Fibroblast of lung (primary cell): ENCODE measurements around the gene CRTAP. TPM values are rescaled to one million over a fixed set of nuclear protein-coding genes. Genes with fewer than 3 reads are reported as not detected.

Experiments used
- DNase-seq, 2 donors: peaks; one replicate each; pipeline versions ENCODE4 v3.0.0 to v3.0.0-alpha.2; 2010; ENCODE audit warnings: low read depth in 2 of 2
- H2AFZ ChIP-seq: 2 replicates; pipeline ENCODE4 v1.5.1; 2012; ENCODE audit warnings: low read length, control low read depth, inconsistent platforms
- H3K27ac ChIP-seq: 2 replicates; pipeline ENCODE4 v1.5.1; 2011; ENCODE audit warnings: low read length, control low read depth; ENCODE audit not compliant: insufficient read depth
- H3K27me3 ChIP-seq: 2 replicates; pipeline ENCODE4 v1.5.1; 2011; ENCODE audit warnings: mild to moderate bottlenecking, low read length; ENCODE audit not compliant: control insufficient read depth, insufficient read depth
- H3K36me3 ChIP-seq: 2 replicates; pipeline ENCODE4 v1.5.1; 2011; ENCODE audit warnings: low read length; ENCODE audit not compliant: control insufficient read depth, insufficient read depth
- H3K4me1 ChIP-seq: 2 replicates; pipeline ENCODE4 v1.5.1; 2011; ENCODE audit warnings: low read length; ENCODE audit not compliant: control insufficient read depth, insufficient read depth; ENCODE audit errors: extremely low read depth
- H3K4me2 ChIP-seq: 2 replicates; pipeline ENCODE4 v1.5.1; 2011; ENCODE audit warnings: low read length, control low read depth; ENCODE audit not compliant: insufficient read depth; ENCODE audit errors: extremely low read depth
- H3K4me3 ChIP-seq, 4 experiments: fragments of 200-600 bp in 1 of 4; sonication (generic) in 1 of 4; replicated peaks in 1 of 4; 2 replicates each; pipeline ENCODE4 v1.5.1; 2011 to 2016; ENCODE audit warnings: low read length in 4 of 4, low read depth in 3 of 4, mild to moderate bottlenecking in 3 of 4, control low read depth in 2 of 4, inconsistent platforms in 1 of 4, mixed read lengths in 1 of 4; ENCODE audit not compliant: insufficient read depth in 1 of 4; ENCODE audit errors: control extremely low read depth in 1 of 4
- H3K79me2 ChIP-seq: 2 replicates; pipeline ENCODE4 v1.5.1; 2012; ENCODE audit warnings: mild to moderate bottlenecking, low read length, inconsistent platforms; ENCODE audit not compliant: control insufficient read depth, insufficient read depth
- H3K9ac ChIP-seq: 2 replicates; pipeline ENCODE4 v1.5.1; 2011; ENCODE audit warnings: mild to moderate bottlenecking, low read length, control low read depth; ENCODE audit not compliant: insufficient read depth
- H3K9me3 ChIP-seq: 2 replicates; pipeline ENCODE4 v1.5.1; 2012; ENCODE audit warnings: low read depth, low read length; ENCODE audit not compliant: control insufficient read depth, insufficient read depth
- H4K20me1 ChIP-seq: 2 replicates; pipeline ENCODE4 v1.5.1; 2011; ENCODE audit warnings: low read length; ENCODE audit not compliant: control insufficient read depth, insufficient read depth; ENCODE audit errors: extremely low read depth
- EZH2 ChIP-seq: IDR thresholded peaks from 2 replicates; pipeline ENCODE4 v1.5.1; 2012; ENCODE audit warnings: low read length, control low read depth, mild to moderate bottlenecking; ENCODE audit errors: missing control alignments
- polyA plus RNA-seq, 2 donors: library from polyadenylated mRNA; depleted of rRNA in 1 of 2; stranded (reverse) in 1 of 2; unstranded in 1 of 2; fragments of >200 nt; gene quantifications; 2 replicates each; pipeline ENCODE4 v1.2.1, GENCODE V29; 2011 to 2012; ENCODE audit warnings: missing spikeins in 1 of 2
- total RNA-seq: library from RNA; depleted of rRNA; stranded (reverse); fragments of >200 nt; gene quantifications from 2 replicates; pipeline ENCODE4 v1.2.1, GENCODE V29; 2014
- TF ChIP-seq, protein P1 (sequence below), 2 donors: IDR thresholded peaks in 1 of 2; conservative IDR thresholded peaks in 1 of 2; 1 replicate in 1 of 2; 2 replicates in 1 of 2; pipeline ENCODE4 v1.5.1; 2011 to 2012; ENCODE audit warnings: low read length in 2 of 2, control low read depth in 1 of 2, inconsistent platforms in 1 of 2, low read depth in 1 of 2, mild to moderate bottlenecking in 1 of 2

Gene CRTAP
- total and polyA plus RNA-seq, 2 donors (not counting 1 experiment from before 2014, with no cell fraction given), result 318 to 332 TPM

DNA sequence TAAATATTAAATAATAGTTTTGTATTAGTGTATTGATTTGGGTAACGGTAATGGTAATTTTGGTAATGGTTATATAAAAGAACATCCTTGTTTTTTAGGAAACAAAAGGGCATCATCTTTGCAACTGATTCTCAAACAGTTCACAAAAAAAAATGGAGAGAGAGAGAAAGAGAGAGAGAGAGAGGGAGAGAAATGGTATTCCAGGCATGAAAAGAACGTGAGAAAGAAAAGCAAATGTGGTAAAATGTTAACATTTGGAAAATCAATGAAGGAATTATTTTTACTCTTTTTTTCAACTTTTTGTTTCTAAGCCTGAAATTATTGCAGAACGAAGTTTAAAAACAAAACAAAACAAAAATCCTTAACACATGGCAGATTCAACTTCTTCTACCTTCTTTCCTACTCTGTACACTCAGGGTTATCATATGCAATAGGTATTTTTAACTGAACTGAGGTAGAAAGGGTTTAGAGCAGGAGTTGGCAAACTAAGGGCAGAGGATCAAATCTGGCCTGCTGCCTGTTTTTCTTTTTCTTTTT is 14.6 kb upstream of the CRTAP start:
- Histone ChIP-seq H3K27me3 (no peaks in the 10 kb centered on the region), H4K20me1 (no peaks in the 10 kb centered on the region), H3K4me2 (no peak overlapping the region), H3K27ac (no peak overlapping the region), H3K9me3 (no peaks in the 10 kb centered on the region), H3K9ac (no peak overlapping the region), H3K4me3 (no peak overlapping the region), H3K79me2 (peaks cover 19% of the 10 kb centered on the region), H2AFZ (no peak overlapping the region), H3K4me1 (peaks cover 2% of the 10 kb centered on the region), H3K36me3 (no peaks in the 10 kb centered on the region)
- DNase-seq, result no peak
- TF ChIP-seq EZH2, result no peak
- TF ChIP-seq, protein P1, sequence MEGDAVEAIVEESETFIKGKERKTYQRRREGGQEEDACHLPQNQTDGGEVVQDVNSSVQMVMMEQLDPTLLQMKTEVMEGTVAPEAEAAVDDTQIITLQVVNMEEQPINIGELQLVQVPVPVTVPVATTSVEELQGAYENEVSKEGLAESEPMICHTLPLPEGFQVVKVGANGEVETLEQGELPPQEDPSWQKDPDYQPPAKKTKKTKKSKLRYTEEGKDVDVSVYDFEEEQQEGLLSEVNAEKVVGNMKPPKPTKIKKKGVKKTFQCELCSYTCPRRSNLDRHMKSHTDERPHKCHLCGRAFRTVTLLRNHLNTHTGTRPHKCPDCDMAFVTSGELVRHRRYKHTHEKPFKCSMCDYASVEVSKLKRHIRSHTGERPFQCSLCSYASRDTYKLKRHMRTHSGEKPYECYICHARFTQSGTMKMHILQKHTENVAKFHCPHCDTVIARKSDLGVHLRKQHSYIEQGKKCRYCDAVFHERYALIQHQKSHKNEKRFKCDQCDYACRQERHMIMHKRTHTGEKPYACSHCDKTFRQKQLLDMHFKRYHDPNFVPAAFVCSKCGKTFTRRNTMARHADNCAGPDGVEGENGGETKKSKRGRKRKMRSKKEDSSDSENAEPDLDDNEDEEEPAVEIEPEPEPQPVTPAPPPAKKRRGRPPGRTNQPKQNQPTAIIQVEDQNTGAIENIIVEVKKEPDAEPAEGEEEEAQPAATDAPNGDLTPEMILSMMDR (conservative IDR thresholded peaks at IDR 0.05 in 1 of 2, IDR thresholded peaks at IDR 0.05 in 1 of 2; ENCODE audit: low read depth in 1 of 2, low read length in 2 of 2), result no peak

DNA sequence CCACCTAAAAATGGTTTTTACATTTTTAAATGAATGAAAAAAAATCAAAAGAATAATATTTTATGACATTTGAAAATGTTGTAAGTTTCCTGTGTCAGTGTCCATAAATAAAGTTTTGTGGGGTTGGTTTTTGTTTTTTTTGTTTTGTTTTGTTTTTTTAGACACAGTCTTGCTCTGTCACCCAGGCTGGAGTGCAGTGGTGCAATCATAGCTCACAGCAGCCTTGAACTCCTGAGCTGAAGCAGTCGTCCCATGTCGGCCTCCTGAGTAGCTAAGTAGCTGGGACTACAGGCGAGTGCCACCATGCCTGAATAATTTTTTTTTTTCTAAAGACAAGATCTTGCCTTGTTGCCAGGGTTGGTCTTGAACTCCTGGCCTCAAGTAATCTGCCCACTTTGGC is 14.1 kb upstream of the CRTAP start:
- Histone ChIP-seq H3K27ac (no peak overlapping the region), H4K20me1 (no peaks in the 10 kb centered on the region), H2AFZ (no peak overlapping the region)

GRCh38 chr3:33100229-33100628 is 13.6 kb upstream of the CRTAP start:
- Histone ChIP-seq H3K9me3 (no peaks in the 10 kb centered on the region), H3K27ac (no peak overlapping the region), H3K9ac (no peak overlapping the region), H3K36me3 (no peaks in the 10 kb centered on the region), H3K79me2 (peaks cover 14% of the 10 kb centered on the region), H3K4me2 (no peak overlapping the region), H4K20me1 (no peaks in the 10 kb centered on the region), H3K4me3 (no peak overlapping the region), H2AFZ (no peak overlapping the region), H3K4me1 (peaks cover 2% of the 10 kb centered on the region), H3K27me3 (no peaks in the 10 kb centered on the region)
- DNase-seq, result no peak
- no peak for TF ChIP-seq EZH2
- TF ChIP-seq, protein P1 (conservative IDR thresholded peaks at IDR 0.05 in 1 of 2, IDR thresholded peaks at IDR 0.05 in 1 of 2; ENCODE audit: low read depth in 1 of 2, low read length in 2 of 2), result no peak

More for the DNA sequence above, 14.1 kb upstream of the CRTAP start:
- Histone ChIP-seq H3K4me1 (peaks cover 2% of the 10 kb centered on the region), H3K27me3 (no peaks in the 10 kb centered on the region), H3K4me2 (no peak overlapping the region), H3K4me3 (no peak overlapping the region), H3K9me3 (no peaks in the 10 kb centered on the region), H3K9ac (no peak overlapping the region), H3K36me3 (no peaks in the 10 kb centered on the region), H3K79me2 (peaks cover 15% of the 10 kb centered on the region)
- DNase-seq, result no peak
- no peak for TF ChIP-seq EZH2
- TF ChIP-seq, protein P1 (conservative IDR thresholded peaks at IDR 0.05 in 1 of 2, IDR thresholded peaks at IDR 0.05 in 1 of 2; ENCODE audit: low read depth in 1 of 2, low read length in 2 of 2), result no peak
